GM12864 (cell line): ENCODE data around the gene RIF1.
A peak's percentile ranks its signal among the peaks of the same experiment; 100 is the strongest.
"Not testable (repeated sequence)": the region's sequence is repeated elsewhere in the genome, so short reads cannot be mapped to it uniquely, and the experiment has no call there.

ENCODE experiments used
- DNase-seq: peaks from one replicate; pipeline ENCODE4 v3.0.0-alpha.2; 2011; ENCODE audit warnings: low read depth
- H3K4me3 ChIP-seq: 2 replicates; pipeline ENCODE4 v1.5.1; 2011; ENCODE audit warnings: mild to moderate bottlenecking, low read depth, low read length, control low read depth
- CTCF ChIP-seq: IDR thresholded peaks from 2 replicates; pipeline ENCODE4 v1.5.1; 2011; ENCODE audit warnings: low read depth, mild to moderate bottlenecking, moderate library complexity, low read length, control low read depth, inconsistent platforms; ENCODE audit errors: missing control alignments

RIF1 gene

GRCh38 chr2:151408788-151409600 lies 708 bp upstream of the RIF1 start:
- no peak for TF ChIP-seq CTCF
- no peak for DNase-seq
- peak overlapping the region; percentile 97; the same call in 1 of the 2 replicates for H3K4me3 ChIP-seq

- peak overlapping the region; percentile 97 for H3K4me3 ChIP-seq
- peak; percentile 16 for DNase-seq
- TF ChIP-seq CTCF, result no peak
Measured at GRCh38 chr2:151410485-151410834, 758 bp downstream of the RIF1 start.

DNA sequence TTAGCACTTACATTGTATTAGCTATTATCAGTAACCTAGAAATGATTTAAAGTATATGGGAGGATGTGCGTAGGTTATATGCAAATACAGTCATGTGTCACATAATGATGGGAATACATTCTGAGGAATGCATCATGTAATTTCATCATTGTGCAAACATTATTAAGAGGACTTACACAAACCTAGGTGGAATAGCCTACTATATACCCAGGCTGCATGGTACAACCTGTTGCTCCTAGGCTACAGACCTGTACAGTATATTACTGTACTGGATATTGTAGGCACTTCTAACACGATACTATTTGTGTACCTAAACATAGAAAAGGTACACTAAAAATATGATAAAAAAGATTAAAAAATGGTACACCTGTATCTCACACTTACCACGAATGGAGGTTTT lies 7.9 kb downstream of the RIF1 start:
- H3K4me3 ChIP-seq, result no peak overlapping the region
- no peak for DNase-seq
- TF ChIP-seq CTCF, result no peak

GRCh38 chr2:151421681-151422080 lies 12.0 kb downstream of the RIF1 start:
- not testable (repeated sequence) for DNase-seq, H3K4me3 ChIP-seq

- DNase-seq, result peak; percentile 1
- TF ChIP-seq CTCF, result no peak
- H3K4me3 ChIP-seq, result no peak overlapping the region
Measured at GRCh38 chr2:151422917-151423439, 13.3 kb downstream of the RIF1 start.

- DNase-seq, result no peak
- H3K4me3 ChIP-seq, result no peak overlapping the region
- TF ChIP-seq CTCF, result no peak
Measured at GRCh38 chr2:151423760-151424159, 14.1 kb downstream of the RIF1 start.

- H3K4me3 ChIP-seq, result no peak overlapping the region
- peak; percentile 34 for TF ChIP-seq CTCF
- no peak for DNase-seq
Measured at GRCh38 chr2:151437630-151438029, 27.9 kb downstream of the RIF1 start.
